ENCODE data around the gene PAEP. TPM values are rescaled to one million over a fixed set of nuclear protein-coding genes. Genes with fewer than 3 reads are reported as not detected.

The PAEP gene
- total RNA-seq, 3 donors from 2014 or later, result not detected

GRCh38 chr9:135568026-135568425 lies 6.5 kb downstream of the PAEP start:
- Histone ChIP-seq H3K36me3 (no peaks in the 10 kb centered on the region), H3K9me3 (peaks cover 0 to 7% of the 10 kb centered on the region in 2 donors), H3K27me3 (peaks cover 0 to 26% of the 10 kb centered on the region in 2 donors), H3K4me3 (no peak overlapping the region), H3K4me1 (no peaks in the 10 kb centered on the region), H3K27ac (no peak overlapping the region)
- TF ChIP-seq CTCF (IDR thresholded peaks at IDR 0.05), result no peak
- TF ChIP-seq POLR2AphosphoS5 (IDR thresholded peaks at IDR 0.05), result no peak
- no peak for TF ChIP-seq POLR2A (IDR thresholded peaks at IDR 0.05)
- no peak for DNase-seq (ENCODE audit: low spot score in 2 of 2)
- intact Hi-C loops (cut with DNase I; ENCODE audit: low total_unique reads), result no loop called here

- DNase-seq (ENCODE audit: low spot score in 2 of 2), result no peak
- Histone ChIP-seq H3K9me3 (peaks cover 0 to 7% of the 10 kb centered on the region in 2 donors), H3K4me1 (no peaks in the 10 kb centered on the region), H3K4me3 (no peak overlapping the region), H3K27me3 (peaks cover 0 to 19% of the 10 kb centered on the region in 2 donors), H3K27ac (no peak overlapping the region), H3K36me3 (no peaks in the 10 kb centered on the region)
- intact Hi-C loops (cut with DNase I; ENCODE audit: low total_unique reads), result no loop called here
- TF ChIP-seq POLR2AphosphoS5 (IDR thresholded peaks at IDR 0.05) (no peak), POLR2A (IDR thresholded peaks at IDR 0.05) (no peak), CTCF (IDR thresholded peaks at IDR 0.05) (no peak)
Measured at GRCh38 chr9:135570456-135570855, 8.9 kb downstream of the PAEP start.

DNA sequence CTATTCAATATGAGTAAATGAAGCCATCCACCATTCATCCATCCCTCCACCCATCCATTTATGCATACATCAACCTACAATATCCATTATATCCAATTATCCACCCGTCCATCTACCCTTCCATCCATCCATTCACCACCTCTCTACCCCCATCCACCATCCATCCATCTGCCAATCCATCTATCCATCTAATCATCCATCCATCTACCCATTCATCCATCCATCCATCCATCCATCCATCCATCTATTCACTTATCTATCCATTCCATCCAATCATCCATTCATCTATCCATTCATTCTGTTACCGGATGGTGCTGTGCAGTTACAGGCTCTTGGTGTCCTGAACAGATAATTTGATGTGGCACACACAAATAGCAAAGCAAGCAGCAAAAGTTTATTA lies 10.7 kb downstream of the PAEP start:
- no peak for DNase-seq (ENCODE audit: low spot score in 2 of 2)
- intact Hi-C loops (cut with DNase I; ENCODE audit: low total_unique reads), result no loop called here
- Histone ChIP-seq H3K36me3 (no peaks in the 10 kb centered on the region), H3K4me3 (no peak overlapping the region), H3K27me3 (peaks cover 0 to 5% of the 10 kb centered on the region in 2 donors), H3K4me1 (no peaks in the 10 kb centered on the region), H3K9me3 (peaks cover 0 to 7% of the 10 kb centered on the region in 2 donors), H3K27ac (no peak overlapping the region)
- TF ChIP-seq POLR2A (IDR thresholded peaks at IDR 0.05), result no peak
- TF ChIP-seq POLR2AphosphoS5 (IDR thresholded peaks at IDR 0.05), result no peak
- TF ChIP-seq CTCF (IDR thresholded peaks at IDR 0.05), result no peak

- DNase-seq (ENCODE audit: low spot score in 2 of 2), result no peak
- Histone ChIP-seq H3K36me3 (no peaks in the 10 kb centered on the region), H3K4me1 (no peaks in the 10 kb centered on the region), H3K27ac (no peak overlapping the region), H3K4me3 (no peak overlapping the region), H3K9me3 (peaks cover 0 to 7% of the 10 kb centered on the region in 2 donors), H3K27me3 (peaks cover 0 to 5% of the 10 kb centered on the region in 2 donors)
- TF ChIP-seq POLR2AphosphoS5 (IDR thresholded peaks at IDR 0.05), result no peak
- TF ChIP-seq POLR2A (IDR thresholded peaks at IDR 0.05), result no peak
- TF ChIP-seq CTCF (IDR thresholded peaks at IDR 0.05), result no peak
- intact Hi-C loops (cut with DNase I; ENCODE audit: low total_unique reads), result no loop called here
Measured at GRCh38 chr9:135573124-135573523, 11.6 kb downstream of the PAEP start.

DNA sequence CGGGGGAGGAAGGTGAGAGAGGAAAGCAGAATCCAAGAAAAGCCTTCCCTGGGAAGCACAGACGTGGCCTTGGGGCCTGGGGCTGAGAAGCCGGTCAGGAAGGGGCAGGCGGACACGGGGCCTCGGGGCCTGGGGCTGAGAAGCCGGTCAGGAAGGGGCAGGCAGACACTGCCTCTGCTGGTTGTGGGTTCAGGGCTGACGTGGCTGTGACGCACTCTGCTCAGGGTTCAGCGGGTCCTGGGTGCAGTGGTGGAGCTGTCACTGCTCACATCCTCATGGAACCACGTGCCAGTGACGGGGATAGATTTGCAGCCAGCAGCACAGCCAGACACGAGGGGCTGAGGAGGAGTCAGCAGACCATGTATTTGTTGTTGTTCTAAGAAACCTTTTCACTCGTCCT lies 12.8 kb downstream of the PAEP start:
- H3K27me3 ChIP-seq, result peaks cover 0 to 5% of the 10 kb centered on the region in 2 donors
- no peak overlapping the region for H3K27ac ChIP-seq
- DNase-seq (ENCODE audit: low spot score in 2 of 2), result no peak
- no peaks in the 10 kb centered on the region for H3K36me3 ChIP-seq
- H3K4me1 ChIP-seq, result no peaks in the 10 kb centered on the region
- intact Hi-C loops (cut with DNase I; ENCODE audit: low total_unique reads), result no loop called here
- no peak overlapping the region for H3K4me3 ChIP-seq
- peaks cover 0 to 1% of the 10 kb centered on the region in 2 donors for H3K9me3 ChIP-seq
- TF ChIP-seq CTCF (IDR thresholded peaks at IDR 0.05) (no peak), POLR2A (IDR thresholded peaks at IDR 0.05) (no peak), POLR2AphosphoS5 (IDR thresholded peaks at IDR 0.05) (no peak)

Data from breast epithelium (tissue), 4 donors.